LNCaP clone FGC (cell line): ENCODE measurements around the gene CCDC83.
"Not testable (repeated sequence)": the region's sequence is repeated elsewhere in the genome, so short reads cannot be mapped to it uniquely, and the experiment has no call there.

Experiments
- DNase-seq: peaks from one replicate; pipeline ENCODE4 v3.0.0-alpha.2; 2011; ENCODE audit warnings: low read depth
- H3K4me3 ChIP-seq: 2 replicates; pipeline ENCODE4 v1.5.1; 2011; ENCODE audit warnings: mild to moderate bottlenecking, low read depth, low read length, control low read depth
- TF ChIP-seq, protein P1 (sequence below): IDR thresholded peaks from 2 replicates; pipeline ENCODE4 v1.5.1; 2012; ENCODE audit warnings: mild to moderate bottlenecking; ENCODE audit not compliant: control insufficient read depth, insufficient read depth; ENCODE audit errors: extremely low read depth

CCDC83 gene

DNA sequence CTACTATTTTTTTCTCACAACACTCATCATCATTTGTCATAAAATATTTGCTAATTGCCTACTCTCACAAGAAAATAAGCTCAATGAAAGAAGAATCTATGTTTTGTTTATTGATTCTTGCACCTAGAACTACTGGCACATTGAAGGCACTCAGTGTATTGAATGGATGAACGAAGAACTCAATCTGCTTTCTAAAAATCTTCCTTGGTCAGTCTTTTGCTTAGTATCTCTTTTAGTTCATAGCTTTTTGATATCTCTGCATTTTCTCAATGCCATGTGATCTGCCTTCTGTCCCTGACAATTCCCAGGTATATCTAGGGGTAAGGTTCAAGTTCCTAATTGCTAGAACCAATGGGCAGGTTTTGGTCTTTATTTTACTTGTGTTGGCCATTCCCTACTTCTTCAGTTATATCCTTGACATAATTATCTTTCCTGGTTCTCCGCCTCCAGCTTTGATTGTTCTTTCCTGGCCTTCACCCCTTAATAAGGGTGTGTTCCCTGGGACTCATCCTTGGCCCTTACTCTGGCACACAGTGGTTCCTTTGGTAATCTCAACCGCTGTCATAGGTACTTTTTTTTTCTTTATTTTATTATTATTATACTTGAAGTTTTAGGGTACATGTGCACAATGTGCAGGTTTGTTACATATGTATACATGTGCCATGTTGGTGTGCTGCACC, 96.4 kb downstream of the CCDC83 start:
- no peak for DNase-seq
- H3K4me3 ChIP-seq, result no peak overlapping the region
- TF ChIP-seq, protein P1, sequence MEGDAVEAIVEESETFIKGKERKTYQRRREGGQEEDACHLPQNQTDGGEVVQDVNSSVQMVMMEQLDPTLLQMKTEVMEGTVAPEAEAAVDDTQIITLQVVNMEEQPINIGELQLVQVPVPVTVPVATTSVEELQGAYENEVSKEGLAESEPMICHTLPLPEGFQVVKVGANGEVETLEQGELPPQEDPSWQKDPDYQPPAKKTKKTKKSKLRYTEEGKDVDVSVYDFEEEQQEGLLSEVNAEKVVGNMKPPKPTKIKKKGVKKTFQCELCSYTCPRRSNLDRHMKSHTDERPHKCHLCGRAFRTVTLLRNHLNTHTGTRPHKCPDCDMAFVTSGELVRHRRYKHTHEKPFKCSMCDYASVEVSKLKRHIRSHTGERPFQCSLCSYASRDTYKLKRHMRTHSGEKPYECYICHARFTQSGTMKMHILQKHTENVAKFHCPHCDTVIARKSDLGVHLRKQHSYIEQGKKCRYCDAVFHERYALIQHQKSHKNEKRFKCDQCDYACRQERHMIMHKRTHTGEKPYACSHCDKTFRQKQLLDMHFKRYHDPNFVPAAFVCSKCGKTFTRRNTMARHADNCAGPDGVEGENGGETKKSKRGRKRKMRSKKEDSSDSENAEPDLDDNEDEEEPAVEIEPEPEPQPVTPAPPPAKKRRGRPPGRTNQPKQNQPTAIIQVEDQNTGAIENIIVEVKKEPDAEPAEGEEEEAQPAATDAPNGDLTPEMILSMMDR, result no peak

DNA sequence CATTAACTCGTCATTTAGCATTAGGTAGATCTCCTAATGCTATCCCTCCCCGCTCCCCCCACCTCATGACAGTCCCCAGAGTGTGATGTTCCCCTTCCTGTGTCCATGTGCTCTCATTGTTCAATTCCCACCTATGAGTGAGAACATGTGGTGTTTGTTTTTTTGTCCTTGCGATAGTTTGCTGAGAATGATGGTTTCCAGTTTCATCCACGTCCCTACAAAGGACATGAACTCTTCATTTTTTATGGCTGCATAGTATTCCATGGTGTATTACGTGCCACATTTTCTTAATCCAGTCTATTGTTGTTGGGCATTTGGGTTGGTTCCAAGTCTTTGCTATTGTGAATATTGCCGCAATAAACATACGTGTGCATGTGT, 96.9 kb downstream of the CCDC83 start:
- DNase-seq, result not testable (repeated sequence)

DNA sequence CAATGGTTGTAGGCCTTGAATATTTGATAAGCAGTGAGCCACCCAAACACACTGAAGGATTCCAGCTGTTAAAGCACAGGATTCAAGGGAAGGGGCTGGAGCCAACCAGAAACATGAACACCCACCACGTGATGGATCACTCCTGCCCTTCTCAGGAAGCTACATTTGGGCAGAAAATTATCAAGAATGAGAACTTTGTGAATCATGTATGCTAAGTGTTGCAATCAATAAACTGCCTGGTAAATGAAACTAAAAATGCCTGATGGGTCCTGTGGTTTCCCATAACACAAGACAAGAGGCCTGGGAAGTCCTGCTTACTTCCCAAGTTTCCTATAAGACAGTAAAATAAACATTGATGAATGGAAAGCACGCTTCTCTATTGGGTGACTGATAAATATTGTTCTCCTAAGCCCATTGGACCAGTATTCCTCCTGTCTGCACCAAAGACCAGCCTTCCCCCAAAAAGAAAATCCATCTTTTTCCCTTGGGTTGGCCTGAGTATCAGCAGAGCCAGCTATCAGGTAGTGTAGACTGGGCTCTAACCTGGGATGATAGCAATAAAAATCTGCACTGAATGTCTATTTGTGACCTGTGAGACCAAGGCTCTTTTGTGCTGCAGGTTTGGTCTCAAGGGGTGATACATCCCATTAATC, 98.4 kb downstream of the CCDC83 start:
- TF ChIP-seq, protein P1, result no peak
- H3K4me3 ChIP-seq, result no peak overlapping the region
- DNase-seq, result no peak

More for the DNA sequence above, 96.9 kb downstream of the CCDC83 start:
- H3K4me3 ChIP-seq, result not testable (repeated sequence)

DNA sequence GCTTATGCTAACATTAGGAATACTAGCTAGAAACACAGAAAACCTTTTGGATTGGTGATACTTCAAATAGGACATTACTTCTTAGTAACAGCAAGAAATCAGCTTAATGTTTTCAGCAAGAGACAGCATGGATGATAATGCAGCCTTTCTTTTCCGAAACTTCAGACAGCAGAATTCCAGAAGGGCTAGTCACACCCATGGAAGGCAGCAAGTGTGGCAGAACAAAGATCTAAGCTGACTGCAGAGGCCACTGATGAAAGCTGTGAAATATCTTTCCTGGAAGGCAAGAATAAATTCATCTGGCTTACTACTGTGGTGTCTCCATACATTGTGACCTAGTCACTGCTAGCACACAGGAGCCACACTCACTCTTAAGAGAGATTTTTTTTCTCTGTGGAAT, 100.3 kb downstream of the CCDC83 start:
- H3K4me3 ChIP-seq, result no peak overlapping the region
- DNase-seq, result no peak
- TF ChIP-seq, protein P1, result no peak

DNA sequence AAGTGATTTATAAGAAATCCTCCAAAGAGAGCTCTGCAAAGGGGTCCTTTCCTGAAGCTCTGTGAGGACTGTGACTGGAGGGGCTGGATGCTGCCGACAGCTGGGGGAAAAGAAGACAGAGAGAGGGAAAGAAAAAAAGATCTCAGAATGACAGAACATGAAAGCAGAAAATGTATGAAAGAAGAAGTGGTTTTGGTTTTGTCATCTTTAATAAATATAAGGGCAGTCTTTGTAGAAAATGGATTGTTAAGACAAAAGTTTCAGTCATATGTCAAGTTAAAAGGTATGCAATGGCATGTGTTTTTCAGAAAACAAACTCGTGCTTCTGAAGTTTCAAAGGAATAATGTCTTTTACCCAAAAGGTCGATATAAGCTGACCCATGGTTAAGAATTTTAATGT, 105.5 kb downstream of the CCDC83 start:
- TF ChIP-seq, protein P1, result no peak
- DNase-seq, result no peak
- no peak overlapping the region for H3K4me3 ChIP-seq

DNA sequence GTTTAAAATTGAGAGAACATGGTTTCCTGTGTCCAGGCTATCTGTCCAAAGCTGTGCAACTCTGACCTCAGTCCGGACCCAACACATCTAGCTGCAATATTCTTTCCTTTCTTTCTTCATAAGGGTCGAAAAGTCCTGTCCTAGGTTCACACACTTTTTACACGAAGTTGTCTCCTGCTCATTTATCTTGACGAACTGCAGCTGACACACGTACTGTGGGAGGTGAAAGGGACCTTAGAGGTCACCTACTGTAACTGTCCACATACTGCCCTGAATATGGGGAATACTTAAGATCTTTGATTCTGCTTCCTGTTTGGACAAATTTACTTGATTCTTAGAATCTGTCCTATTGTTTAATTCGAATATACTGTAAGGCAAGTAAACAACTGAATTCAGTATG, 105.9 kb downstream of the CCDC83 start:
- no peak for DNase-seq
- TF ChIP-seq, protein P1, result no peak
- no peak overlapping the region for H3K4me3 ChIP-seq

DNA sequence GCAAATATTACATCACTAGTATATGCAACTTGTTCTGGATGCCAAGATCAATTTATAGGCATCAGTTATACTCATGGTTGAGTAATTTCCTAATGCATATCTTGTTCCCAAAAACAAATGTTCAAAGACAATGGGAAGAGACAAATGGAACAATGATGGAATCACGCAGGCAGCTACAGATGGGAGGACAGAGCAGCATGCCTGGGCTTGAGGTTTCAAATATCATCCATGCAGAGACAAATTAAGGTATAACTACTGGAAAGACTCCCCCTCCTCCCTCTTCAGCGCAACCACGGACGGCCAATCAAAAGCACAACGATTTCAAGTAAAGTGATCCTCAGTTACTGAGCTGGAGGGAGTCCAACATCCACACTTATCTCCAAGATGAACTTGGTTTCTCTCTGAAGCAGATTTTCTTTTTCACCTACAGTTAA, 106.8 kb downstream of the CCDC83 start:
- TF ChIP-seq, protein P1, result no peak
- H3K4me3 ChIP-seq, result no peak overlapping the region
- DNase-seq, result no peak
